ENCODE results near the gene SYNJ2.
"Not testable (repeated sequence)": the region's sequence is repeated elsewhere in the genome, so short reads cannot be mapped to it uniquely, and the experiment has no call there.

The SYNJ2 gene

DNA sequence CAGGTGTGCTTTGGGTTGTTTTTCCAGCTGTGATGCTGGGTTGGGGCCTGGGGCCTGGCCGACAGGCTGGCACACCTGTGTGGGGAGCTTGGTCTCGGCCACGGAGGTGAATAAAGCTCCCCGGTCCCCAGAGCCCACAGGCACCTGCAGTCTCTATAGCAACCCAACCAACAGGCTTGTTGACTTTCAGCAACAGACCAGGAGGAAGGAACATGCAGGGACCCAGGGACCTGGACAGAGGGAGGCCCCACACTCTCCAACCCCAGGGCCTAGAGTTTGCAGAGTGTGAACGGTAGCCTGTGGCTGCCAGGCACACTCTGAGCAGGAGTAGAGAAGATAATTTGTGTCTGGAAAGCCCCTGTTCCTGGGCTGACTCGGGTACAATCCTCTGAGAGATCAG, 14.6 kb upstream of the SYNJ2 start:
- Mint-ChIP-seq H3K9me3 (ENCODE audit: low read depth) (no peaks in the 10 kb centered on the region), H3K27me3 (no peaks in the 10 kb centered on the region), H3K4me3 (no peak overlapping the region), H3K4me1 (ENCODE audit: low read depth) (peaks cover 16% of the 10 kb centered on the region), H3K36me3 (no peaks in the 10 kb centered on the region), H3K27ac (no peak overlapping the region)

DNA sequence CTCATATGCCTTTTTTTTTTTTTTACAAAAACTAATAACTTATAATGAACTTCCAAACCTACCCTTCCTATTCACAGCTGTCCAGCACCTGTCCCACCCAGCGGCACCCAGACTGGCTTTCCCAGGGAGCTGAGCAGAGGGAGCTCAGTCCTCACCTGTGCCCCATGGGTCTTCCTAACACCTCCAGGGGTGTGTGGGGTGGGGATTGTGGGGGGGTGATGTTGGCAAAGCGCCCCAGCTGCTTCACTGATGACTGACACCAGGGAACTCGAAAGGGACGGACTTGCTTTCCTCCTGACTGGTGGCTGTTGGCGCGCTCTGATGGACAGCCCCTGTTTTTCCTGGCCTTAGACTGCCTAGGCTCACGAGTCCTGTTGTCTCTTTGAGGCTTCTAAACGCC, 14.2 kb upstream of the SYNJ2 start:
- H3K4me3 Mint-ChIP-seq: no peak overlapping the region
- no peaks in the 10 kb centered on the region for H3K27me3 Mint-ChIP-seq
- no peak overlapping the region for H3K27ac Mint-ChIP-seq
- H3K9me3 Mint-ChIP-seq (ENCODE audit: low read depth): no peaks in the 10 kb centered on the region
- no peaks in the 10 kb centered on the region for H3K36me3 Mint-ChIP-seq
- H3K4me1 Mint-ChIP-seq (ENCODE audit: low read depth): peaks cover 13% of the 10 kb centered on the region

DNA sequence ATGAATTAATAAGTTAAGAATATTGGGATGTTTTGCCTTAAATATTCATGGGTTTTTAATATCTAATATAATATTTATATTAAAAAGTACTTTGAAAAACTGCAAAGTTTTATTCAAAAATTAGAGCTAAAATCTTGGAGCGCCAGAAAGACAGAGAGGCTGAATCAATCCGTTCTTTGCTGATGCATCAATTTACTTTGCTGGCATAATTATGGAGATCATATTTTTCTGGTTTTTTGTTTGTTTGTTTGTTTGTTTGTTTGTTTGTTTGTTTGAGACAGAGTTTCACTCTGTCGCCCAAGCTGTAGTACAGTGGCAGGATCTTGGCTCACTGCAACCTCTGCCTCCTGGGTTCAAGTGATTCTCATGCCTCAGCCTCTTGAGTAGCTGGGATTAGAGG, 9.5 kb upstream of the SYNJ2 start:
- not testable (repeated sequence) for H3K36me3 Mint-ChIP-seq; H3K4me3 Mint-ChIP-seq; H3K27me3 Mint-ChIP-seq; H3K9me3 Mint-ChIP-seq (ENCODE audit: low read depth); H3K4me1 Mint-ChIP-seq (ENCODE audit: low read depth); H3K27ac Mint-ChIP-seq

DNA sequence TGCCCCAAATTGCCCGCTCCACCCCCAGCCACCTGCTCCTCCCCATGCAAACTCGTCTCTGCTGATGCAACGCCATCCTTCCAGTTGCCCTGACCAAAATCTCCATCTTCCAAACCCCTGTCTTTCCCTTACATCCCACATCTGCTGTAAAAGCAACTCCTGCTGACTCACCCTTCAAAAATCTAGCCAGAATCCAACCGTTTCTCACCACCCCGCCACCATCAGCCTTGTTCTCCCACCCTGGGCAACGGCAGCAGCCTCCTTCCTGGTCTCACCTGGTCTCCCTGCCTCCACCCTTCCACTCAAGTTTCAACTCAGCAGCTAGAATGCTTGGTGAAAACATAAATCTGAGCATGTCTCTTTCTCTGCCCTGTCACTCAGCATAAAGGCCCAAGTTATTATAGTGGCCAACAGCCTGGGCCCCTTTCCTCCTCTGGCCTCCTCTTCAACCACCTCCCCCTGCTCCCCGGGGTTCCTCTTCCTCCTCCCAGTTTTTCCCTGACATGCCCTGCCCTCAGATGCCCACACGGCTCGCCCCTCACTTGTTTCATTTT, 7.2 kb upstream of the SYNJ2 start:
- Mint-ChIP-seq H3K36me3 (no peaks in the 10 kb centered on the region), H3K9me3 (ENCODE audit: low read depth) (no peaks in the 10 kb centered on the region), H3K4me1 (ENCODE audit: low read depth) (peaks cover 5% of the 10 kb centered on the region), H3K4me3 (no peak overlapping the region), H3K27me3 (no peaks in the 10 kb centered on the region), H3K27ac (peak overlapping the region; percentile 11)

DNA sequence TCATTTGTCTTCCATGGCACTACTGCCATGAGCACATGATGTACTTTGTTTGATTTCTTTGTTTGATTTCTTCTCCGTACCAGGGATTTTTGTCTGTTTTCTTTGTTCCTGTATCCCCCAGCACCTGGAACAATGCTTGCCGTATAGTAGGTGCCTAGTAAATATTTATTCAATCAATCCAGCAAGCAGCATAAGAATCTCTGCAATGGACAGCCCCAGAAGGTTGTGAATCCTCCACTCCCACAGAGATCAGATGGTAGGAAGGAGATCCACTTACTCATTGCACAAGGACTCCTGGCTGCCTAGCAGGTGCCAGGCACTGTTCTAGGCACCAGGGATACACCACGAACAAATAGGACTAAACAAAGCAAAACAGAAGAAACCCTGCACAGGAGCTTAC, 6.7 kb upstream of the SYNJ2 start:
- peaks cover 11% of the 10 kb centered on the region for H3K4me1 Mint-ChIP-seq (ENCODE audit: low read depth)
- H3K9me3 Mint-ChIP-seq (ENCODE audit: low read depth): no peaks in the 10 kb centered on the region
- H3K36me3 Mint-ChIP-seq: no peaks in the 10 kb centered on the region
- H3K27ac Mint-ChIP-seq: no peak overlapping the region
- H3K4me3 Mint-ChIP-seq: no peak overlapping the region
- H3K27me3 Mint-ChIP-seq: no peaks in the 10 kb centered on the region

DNA sequence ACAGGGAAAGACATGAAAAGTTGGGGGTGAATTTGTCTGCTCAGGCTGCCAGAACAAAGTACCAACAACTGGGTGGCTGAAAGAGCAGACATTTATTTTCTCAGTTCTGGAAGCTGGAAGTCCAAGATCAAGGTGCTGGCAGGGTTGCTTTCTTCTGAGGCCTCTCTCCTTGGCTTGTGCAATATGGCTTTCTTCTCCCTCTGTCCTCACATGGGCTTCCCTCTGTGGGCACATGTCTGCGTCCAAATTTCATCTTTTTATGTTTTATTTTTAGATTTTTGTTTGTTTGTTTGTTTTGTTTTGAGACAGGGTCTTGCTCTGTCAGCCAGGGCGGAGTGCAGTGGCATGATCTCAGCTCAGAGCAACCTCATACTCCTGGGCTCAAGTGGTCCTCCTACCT, 6.2 kb upstream of the SYNJ2 start:
- Mint-ChIP-seq H3K36me3 (no peaks in the 10 kb centered on the region), H3K4me3 (no peak overlapping the region), H3K9me3 (ENCODE audit: low read depth) (no peaks in the 10 kb centered on the region), H3K27ac (no peak overlapping the region), H3K4me1 (ENCODE audit: low read depth) (peaks cover 16% of the 10 kb centered on the region), H3K27me3 (no peaks in the 10 kb centered on the region)

DNA sequence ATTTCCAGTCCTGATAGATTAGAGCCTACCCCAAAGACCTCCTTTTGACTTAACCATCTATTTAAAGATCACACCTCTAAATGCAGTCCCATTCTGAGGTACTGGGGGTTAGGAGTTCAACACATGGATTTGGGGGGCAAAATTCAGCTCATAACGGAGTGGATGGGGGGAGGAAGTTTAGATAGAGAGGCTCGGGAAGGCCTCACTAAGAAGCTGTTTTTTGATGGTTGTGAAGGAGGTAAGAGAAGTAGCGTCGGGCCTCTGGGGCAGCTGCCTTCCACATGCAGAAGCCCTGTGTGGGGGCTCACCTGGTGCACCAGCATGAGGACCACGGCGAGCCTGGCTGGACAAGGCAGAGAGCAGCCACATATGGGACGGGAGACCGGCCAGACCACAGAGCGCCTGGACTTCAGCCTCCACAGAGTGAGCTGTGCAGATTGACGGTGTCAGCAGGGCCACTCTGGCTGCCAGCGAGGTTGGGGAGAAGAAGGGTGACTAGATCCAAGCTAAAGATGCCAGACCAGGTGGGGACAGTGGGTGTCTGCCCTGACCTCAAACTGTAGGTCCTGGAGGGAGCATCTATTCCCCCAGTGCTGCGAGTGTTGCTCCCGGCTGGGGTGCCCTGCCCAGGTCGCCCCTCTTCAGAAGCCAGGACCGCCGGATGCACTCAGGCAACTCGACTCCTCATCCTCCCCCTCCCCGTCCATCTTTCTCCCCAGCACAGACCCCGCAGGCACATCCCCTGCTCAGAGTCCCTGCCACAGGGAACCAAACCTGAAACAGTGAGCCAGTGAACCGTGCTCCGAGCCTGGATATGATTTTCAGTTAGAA, 5.1 kb upstream of the SYNJ2 start:
- Mint-ChIP-seq H3K4me1 (ENCODE audit: low read depth) (peaks cover 19% of the 10 kb centered on the region), H3K36me3 (no peaks in the 10 kb centered on the region), H3K27me3 (no peaks in the 10 kb centered on the region), H3K27ac (no peak overlapping the region), H3K9me3 (ENCODE audit: low read depth) (no peaks in the 10 kb centered on the region), H3K4me3 (no peak overlapping the region)

DNA sequence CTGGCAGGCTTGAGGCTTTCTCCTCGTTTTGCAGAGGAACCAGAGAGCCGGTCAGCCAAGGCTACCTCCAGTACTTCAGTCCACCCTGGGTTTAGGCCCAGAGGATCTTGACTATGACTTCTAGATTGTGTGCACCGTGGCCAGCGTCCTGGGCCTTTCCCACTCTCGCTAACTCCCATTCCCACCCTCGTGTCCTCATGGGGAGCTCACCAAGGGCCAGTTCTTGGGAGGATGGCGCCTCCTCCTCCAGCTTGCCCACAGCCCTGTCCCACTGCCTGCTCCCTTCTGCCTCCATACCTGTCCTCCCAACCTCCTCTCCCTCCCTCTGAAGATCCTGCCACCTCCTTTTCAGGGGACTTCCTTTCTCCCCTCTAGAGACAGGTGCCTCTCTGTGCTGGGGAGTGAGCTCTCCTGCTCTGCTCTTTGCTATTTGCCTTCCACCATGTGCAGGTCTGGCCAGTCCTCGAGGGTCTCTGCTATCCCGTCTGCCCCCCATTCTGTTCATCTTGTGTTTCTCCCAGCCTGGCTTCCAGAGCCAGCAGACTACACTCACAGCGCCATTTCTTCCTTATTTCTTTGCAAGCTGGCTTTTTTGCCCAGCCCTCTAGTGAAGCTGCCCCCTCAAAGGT, 4.4 kb upstream of the SYNJ2 start:
- Mint-ChIP-seq H3K27me3 (no peaks in the 10 kb centered on the region), H3K27ac (no peak overlapping the region), H3K36me3 (no peaks in the 10 kb centered on the region), H3K4me3 (no peak overlapping the region), H3K9me3 (ENCODE audit: low read depth) (no peaks in the 10 kb centered on the region), H3K4me1 (ENCODE audit: low read depth) (peaks cover 20% of the 10 kb centered on the region)

DNA sequence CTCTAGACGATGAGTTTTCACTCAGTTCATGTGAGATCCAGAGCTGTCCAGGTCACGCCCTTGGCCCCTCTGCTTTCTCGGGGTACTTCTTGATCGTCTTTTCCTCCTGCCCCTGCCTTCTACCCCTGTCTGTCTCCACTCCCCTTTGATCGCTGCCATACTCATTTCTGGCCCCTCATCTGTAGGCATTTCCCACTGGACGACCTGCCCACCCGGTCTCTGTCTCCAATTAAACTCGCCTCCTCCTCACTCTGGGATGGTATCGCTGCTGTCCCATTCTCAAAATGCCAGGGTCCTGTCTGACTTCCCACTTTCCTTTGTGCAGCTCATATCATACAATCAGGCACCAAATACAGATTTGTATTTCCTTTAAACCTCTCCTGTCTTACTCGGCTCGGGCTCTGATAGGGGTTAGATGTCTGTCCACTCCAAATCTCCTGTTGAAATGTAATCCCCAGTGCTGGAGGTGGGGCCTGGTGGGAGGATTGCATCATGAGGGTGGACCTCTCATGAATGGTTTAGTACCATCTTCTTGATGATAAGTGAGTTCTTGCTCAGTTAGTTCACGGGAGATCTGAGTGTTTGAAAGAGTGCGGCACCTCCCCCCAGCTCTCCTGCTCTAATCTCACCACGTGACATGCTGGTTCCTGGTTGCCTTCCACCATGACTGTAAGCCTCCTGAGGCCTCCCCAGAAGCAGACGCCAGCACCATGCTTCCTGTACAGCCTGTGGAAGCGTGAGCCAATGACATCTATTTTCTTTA, 3.5 kb upstream of the SYNJ2 start:
- Mint-ChIP-seq H3K4me3 (no peak overlapping the region), H3K27ac (no peak overlapping the region), H3K27me3 (no peaks in the 10 kb centered on the region), H3K36me3 (no peaks in the 10 kb centered on the region), H3K4me1 (ENCODE audit: low read depth) (peaks cover 29% of the 10 kb centered on the region), H3K9me3 (ENCODE audit: low read depth) (no peaks in the 10 kb centered on the region)

DNA sequence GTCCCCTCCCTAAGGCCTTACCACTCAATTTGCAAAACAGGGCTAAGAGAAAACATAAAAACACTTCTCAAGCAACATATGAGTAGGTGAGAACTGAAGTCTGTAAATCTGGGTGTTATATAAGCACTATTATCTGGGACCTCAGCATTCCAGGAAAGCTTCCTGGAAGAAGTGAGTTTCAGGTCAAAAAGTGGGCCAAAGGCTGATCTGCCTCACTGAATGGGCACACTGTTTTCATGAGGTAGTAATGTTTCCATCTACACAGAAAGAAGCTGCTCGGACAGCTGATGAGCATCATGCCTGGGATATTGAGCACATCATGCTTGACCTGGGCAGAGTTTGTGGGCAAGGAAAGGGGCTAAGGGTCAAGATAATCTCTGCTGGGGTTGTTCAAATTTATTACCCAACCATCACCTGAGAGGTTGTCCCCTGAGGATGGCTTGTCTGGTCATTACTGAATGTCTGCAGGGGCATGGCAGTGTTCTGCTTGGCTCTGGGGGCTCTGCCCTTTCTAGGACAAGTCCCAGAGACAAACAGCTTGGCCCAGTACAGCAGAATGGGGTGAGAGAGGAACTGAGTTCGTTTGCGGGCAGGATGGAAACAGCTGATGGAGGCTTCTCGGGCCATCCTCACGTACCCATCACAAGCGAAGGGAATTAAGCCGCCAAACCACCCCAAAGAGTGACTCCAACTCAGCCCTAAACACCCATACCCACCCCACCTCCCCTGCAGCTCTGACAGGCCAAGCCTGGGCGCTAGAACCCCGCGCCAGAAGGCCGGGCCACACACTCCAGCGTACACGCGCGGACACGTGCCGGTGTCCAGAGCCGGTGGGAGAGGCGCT, 1.2 kb upstream of the SYNJ2 start:
- H3K27me3 Mint-ChIP-seq: no peaks in the 10 kb centered on the region
- no peaks in the 10 kb centered on the region for H3K36me3 Mint-ChIP-seq
- peaks cover 50% of the 10 kb centered on the region for H3K4me1 Mint-ChIP-seq (ENCODE audit: low read depth)
- peak overlapping the region; percentile 81 for H3K4me3 Mint-ChIP-seq
- no peaks in the 10 kb centered on the region for H3K9me3 Mint-ChIP-seq (ENCODE audit: low read depth)
- H3K27ac Mint-ChIP-seq: peak overlapping the region; percentile 59

DNA sequence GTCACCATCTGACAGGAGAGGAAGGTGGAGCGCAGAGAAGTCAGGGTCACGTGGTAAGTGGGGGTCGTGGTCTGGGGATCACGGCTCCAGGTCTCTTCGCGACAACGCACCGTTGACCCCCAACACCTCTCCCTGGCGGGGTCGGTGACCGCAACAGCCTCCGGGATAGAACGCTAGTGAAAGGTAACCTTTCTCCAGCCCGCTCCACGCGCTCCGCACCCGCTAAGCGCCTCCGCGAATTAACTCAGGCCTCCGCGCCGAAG, 600 bp upstream of the SYNJ2 start:
- no peaks in the 10 kb centered on the region for H3K9me3 Mint-ChIP-seq (ENCODE audit: low read depth)
- H3K4me3 Mint-ChIP-seq: peak overlapping the region; percentile 81
- H3K4me1 Mint-ChIP-seq (ENCODE audit: low read depth): peaks cover 50% of the 10 kb centered on the region
- peak overlapping the region; percentile 59 for H3K27ac Mint-ChIP-seq
- H3K27me3 Mint-ChIP-seq: no peaks in the 10 kb centered on the region
- no peaks in the 10 kb centered on the region for H3K36me3 Mint-ChIP-seq

DNA sequence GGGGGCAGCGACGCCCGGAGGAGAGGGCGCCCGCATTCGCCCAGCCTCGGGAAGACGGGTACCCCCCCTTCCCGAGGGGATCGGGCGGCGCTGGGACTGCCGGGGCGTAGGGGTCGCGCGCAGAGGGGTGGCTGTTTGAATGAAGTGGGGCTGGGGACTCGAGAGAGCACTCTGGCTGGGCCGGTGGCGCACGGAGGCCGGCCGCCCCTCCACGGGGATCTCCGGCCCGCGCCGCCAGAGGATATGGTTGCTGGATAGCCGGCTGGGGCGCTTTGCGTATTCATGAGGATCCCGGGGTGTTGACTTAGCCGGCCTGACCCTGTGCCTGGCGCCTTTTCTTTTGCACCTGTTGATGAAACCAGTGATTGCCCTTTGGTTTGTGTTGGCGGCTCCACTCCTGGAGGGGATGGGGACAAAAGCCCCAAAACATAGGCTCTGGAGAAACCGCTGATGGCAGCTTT, 469 bp downstream of the SYNJ2 start:
- Mint-ChIP-seq H3K36me3 (no peaks in the 10 kb centered on the region), H3K9me3 (ENCODE audit: low read depth) (no peaks in the 10 kb centered on the region)

DNA sequence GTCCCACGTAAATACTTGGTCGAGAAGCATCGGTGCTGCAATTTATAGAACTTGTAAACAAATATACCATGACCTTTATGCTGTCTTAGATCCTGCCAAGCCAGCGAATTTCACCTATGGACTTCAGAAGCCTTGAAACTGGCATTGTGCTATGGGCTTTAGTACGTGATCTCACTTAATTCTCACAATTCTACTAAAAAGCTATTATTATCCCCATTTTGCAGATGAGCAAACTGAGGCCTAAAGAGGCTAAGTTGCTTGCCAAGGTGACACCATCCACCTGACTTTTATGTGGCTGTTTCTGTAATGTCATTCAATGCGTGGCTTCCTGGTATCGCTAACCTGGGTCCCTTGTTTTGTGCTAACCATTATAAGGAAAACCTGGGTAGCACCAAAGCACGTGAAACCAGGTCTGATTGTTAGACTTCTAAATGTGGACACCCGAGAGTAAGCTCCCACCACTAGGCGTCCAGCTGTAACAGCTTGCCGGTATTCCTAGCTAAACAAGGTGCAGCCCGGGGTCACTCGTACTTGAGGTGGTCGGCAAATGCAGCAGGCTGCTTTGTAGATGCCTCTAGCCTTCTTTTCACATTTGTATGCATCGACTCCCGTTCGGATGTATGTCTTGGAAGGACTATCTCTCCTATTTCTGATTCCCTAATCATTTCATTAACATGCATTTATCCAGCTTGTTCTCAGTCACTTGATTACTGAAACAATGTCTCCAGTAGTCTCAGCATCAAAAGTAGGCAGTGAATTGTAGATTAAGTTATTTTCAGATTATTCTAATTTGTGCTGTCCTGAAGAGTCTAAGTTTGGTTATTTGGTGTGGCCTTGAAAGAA, 1.1 kb downstream of the SYNJ2 start:
- Mint-ChIP-seq H3K27me3 (no peaks in the 10 kb centered on the region), H3K9me3 (ENCODE audit: low read depth) (no peaks in the 10 kb centered on the region), H3K27ac (peak overlapping the region; percentile 85), H3K36me3 (no peaks in the 10 kb centered on the region), H3K4me3 (peak overlapping the region; percentile 90), H3K4me1 (ENCODE audit: low read depth) (peaks cover 54% of the 10 kb centered on the region)

More for the DNA sequence above, 469 bp downstream of the SYNJ2 start:
- no peaks in the 10 kb centered on the region for H3K27me3 Mint-ChIP-seq
- peak overlapping the region; percentile 85 for H3K27ac Mint-ChIP-seq
- H3K4me3 Mint-ChIP-seq: peak overlapping the region; percentile 90
- H3K4me1 Mint-ChIP-seq (ENCODE audit: low read depth): peaks cover 52% of the 10 kb centered on the region
